ENCODE results near the gene PCSK9.

GRCh38 chr1:55084257-55084656 lies 44.9 kb downstream of the PCSK9 start:
- TF ChIP-seq POLR2A (IDR thresholded peaks at IDR 0.05) (no peak), CTCF (IDR thresholded peaks at IDR 0.05) (no peak)
